HFFc6 (cell line): ENCODE data around the gene HELZ. TPM values are rescaled to one million over a fixed set of nuclear protein-coding genes. Genes with fewer than 3 reads are reported as not detected.

Experiments used
- DNase-seq: peaks from one replicate; pipeline ENCODE4 v3.0.0-alpha.2; 2018
- H3K27ac Mint-ChIP-seq: 2 replicates; pipeline ENCODE4 v1.8.0; 2020; ENCODE audit warnings: mild to moderate bottlenecking, mixed read lengths
- H3K27me3 Mint-ChIP-seq: 2 replicates; pipeline ENCODE4 v1.8.0; 2021; ENCODE audit warnings: mild to moderate bottlenecking, moderate library complexity, mixed read lengths; ENCODE audit not compliant: insufficient read depth
- H3K36me3 Mint-ChIP-seq: 2 replicates; pipeline ENCODE4 v1.8.0; 2021; ENCODE audit warnings: low read depth, mixed read lengths
- H3K4me1 Mint-ChIP-seq: 2 replicates; pipeline ENCODE4 v1.8.0; 2020; ENCODE audit warnings: low read depth, mixed read lengths
- H3K4me3 Mint-ChIP-seq: 2 replicates; pipeline ENCODE4 v1.8.0; 2020; ENCODE audit warnings: mild to moderate bottlenecking, moderate library complexity, mixed read lengths
- H3K9me3 Mint-ChIP-seq: 2 replicates; pipeline ENCODE4 v1.8.0; 2020; ENCODE audit warnings: mild to moderate bottlenecking, mixed read lengths
- CTCF ChIP-seq: fragments of 200-600 bp; sonication (generic); IDR thresholded peaks from 2 replicates; pipeline ENCODE4 v1.5.0; 2021; ENCODE audit warnings: antibody characterized with exemption, mild to moderate bottlenecking
- total RNA-seq, 6 experiments: library from RNA; stranded (reverse); fragmentation: NEBNext Ultra II Directional; extraction: Animal tissue kit (Norgen Biotek cat#: 25700); gene quantifications; 2 replicates in 1 of 6; 3 replicates in 5 of 6; pipeline ENCODE4 v1.2.3, GENCODE V29; 2021

The HELZ gene
- total RNA-seq, 6 experiments from 2014 or later, result 36.0 to 46.2 (median 38.4) TPM

- no peak for TF ChIP-seq CTCF
- Mint-ChIP-seq H3K27me3 (peaks cover 3% of the 10 kb centered on the region), H3K27ac (no peak overlapping the region), H3K4me3 (no peak overlapping the region), H3K4me1 (peaks cover 6% of the 10 kb centered on the region; the same call in 1 of the 2 replicates), H3K36me3 (peaks cover 47% of the 10 kb centered on the region), H3K9me3 (peaks cover 5% of the 10 kb centered on the region; the same call in 1 of the 2 replicates)
- DNase-seq, result no peak
Measured at GRCh38 chr17:67111327-67111726, 133.7 kb downstream of the HELZ start.

- TF ChIP-seq CTCF, result no peak
- peaks cover 40% of the 10 kb centered on the region for H3K36me3 Mint-ChIP-seq
- H3K9me3 Mint-ChIP-seq, result no peaks in the 10 kb centered on the region
- H3K4me3 Mint-ChIP-seq, result no peak overlapping the region
- peaks cover 10% of the 10 kb centered on the region for H3K4me1 Mint-ChIP-seq
- H3K27ac Mint-ChIP-seq, result no peak overlapping the region
- peaks cover 3% of the 10 kb centered on the region; the same call in 1 of the 2 replicates for H3K27me3 Mint-ChIP-seq
- DNase-seq, result no peak
Measured at GRCh38 chr17:67110619-67111018, 134.4 kb downstream of the HELZ start.

- Mint-ChIP-seq H3K27ac (no peak overlapping the region), H3K36me3 (peaks cover 39% of the 10 kb centered on the region), H3K4me3 (no peak overlapping the region), H3K27me3 (peaks cover 3% of the 10 kb centered on the region; the same call in 1 of the 2 replicates), H3K4me1 (peaks cover 24% of the 10 kb centered on the region), H3K9me3 (no peaks in the 10 kb centered on the region)
- DNase-seq, result no peak
- TF ChIP-seq CTCF, result no peak
Measured at GRCh38 chr17:67109111-67109510, 135.9 kb downstream of the HELZ start.

GRCh38 chr17:67107811-67108775, 136.9 kb downstream of the HELZ start:
- no peak for TF ChIP-seq CTCF
- no peaks in the 10 kb centered on the region for H3K9me3 Mint-ChIP-seq
- peaks cover 35% of the 10 kb centered on the region for H3K36me3 Mint-ChIP-seq
- no peak overlapping the region for H3K4me3 Mint-ChIP-seq
- DNase-seq, result no peak
- peaks cover 3% of the 10 kb centered on the region; the same call in 1 of the 2 replicates for H3K27me3 Mint-ChIP-seq
- peaks cover 28% of the 10 kb centered on the region for H3K4me1 Mint-ChIP-seq
- no peak overlapping the region for H3K27ac Mint-ChIP-seq

GRCh38 chr17:67107171-67107570, 137.8 kb downstream of the HELZ start:
- peaks cover 3% of the 10 kb centered on the region; the same call in 1 of the 2 replicates for H3K27me3 Mint-ChIP-seq
- TF ChIP-seq CTCF, result no peak
- no peak for DNase-seq
- no peaks in the 10 kb centered on the region for H3K9me3 Mint-ChIP-seq
- H3K4me3 Mint-ChIP-seq, result no peak overlapping the region
- H3K36me3 Mint-ChIP-seq, result peaks cover 28% of the 10 kb centered on the region
- no peak overlapping the region for H3K27ac Mint-ChIP-seq
- H3K4me1 Mint-ChIP-seq, result peaks cover 28% of the 10 kb centered on the region
